ENCODE data around the gene CASKIN1.

The CASKIN1 gene

DNA sequence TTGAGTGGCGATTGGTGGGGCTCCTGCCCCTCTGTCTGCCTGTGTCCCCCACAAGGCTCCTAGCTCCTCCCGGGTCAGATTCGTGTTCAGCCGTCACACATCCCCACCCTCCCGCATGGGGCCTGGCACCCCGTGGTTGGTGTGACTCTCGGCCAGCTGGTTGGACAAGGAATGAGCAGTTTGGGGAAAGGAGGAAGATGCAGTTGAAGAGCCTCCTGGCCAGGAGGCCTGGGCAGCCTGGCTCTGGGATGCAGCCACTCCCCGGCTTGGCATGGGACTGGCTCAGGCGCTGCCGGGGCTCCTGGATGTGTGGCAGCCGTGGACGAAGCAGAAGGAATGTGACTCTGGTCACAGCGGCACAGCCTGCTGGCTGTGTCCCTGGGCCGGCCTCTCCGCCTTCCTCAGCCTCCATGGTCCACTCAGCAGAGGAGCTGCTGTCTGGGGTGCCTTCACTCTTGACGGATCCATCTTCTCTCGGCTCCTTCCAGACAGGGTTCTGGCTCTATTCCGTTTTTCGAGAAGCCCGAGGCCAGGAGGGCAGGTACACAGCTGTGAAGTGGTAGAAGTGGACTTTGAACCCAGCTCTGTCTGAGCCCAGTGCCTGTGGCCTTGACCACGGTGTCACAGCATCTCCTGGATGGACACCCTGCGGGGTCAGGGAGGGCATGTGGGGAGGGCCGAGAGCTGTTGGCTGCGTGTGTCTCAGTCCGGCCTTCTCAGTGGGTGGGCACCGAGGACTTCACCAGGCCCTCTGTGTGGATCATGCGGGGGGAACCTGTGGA is 38.7 kb downstream of the CASKIN1 start:
- no peak for DNase-seq (ENCODE audit: low read depth in 2 of 2)

DNA sequence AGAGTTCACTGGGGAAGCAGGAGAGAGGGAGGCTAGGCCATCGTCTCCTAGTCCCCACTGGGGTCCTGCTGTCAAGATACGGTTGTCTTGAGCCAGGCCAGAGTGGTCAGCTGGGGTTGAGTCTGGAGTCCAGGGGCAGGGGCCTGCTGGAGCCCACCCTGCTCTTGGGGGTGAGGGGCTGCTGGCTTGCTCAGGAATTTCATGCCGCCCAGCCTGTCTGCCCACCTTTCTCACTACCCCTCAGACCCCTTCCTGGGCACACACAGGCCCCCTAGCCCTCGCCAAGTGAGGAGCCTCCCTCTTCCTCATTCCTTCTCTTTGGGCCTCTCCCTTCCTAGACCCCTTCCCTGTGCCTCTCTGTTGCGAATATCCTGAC is 39.6 kb downstream of the CASKIN1 start:
- no peak for DNase-seq (ENCODE audit: low read depth in 2 of 2)

DNA sequence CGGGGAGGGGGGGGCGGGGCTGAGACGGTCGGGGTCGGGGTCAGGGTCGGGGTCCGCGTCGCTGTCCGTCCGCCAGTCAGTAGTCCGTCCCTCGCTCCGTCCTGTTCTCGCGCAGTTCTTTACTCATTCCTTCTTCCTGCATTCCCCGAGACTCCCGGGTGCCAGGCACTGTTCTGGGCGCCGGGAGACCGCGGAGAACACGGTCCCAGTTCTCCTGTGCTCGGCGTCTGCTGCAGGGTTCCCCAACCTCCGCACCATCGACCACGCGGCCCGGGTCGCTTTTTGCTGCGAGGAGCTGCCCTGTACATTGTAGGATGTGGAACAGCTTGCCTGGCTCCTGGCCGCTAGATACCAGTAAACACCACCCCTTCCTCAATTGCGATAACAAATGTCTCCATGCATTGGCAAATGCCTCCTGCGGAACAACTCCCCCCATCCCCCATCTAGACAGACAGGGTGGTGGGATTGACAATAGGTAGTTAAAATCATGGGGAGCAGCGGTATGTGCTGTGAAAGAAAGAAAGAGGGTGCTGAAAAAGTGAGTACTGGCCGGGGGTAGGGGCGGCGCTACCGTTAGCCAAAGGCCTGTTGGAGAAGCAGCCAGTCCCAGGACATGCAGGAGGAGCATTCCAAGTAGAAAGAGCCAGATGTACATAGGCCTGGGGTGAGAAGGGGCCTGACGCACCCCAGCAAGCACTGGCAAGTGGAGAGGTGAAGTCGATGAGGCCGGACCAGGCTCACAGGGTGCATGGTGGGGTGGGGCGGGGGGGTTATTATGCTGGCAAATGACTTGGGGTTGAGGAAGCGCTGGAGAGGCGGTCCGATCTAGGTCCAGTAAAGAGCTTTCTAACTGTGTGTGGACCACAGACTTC is 40.2 kb downstream of the CASKIN1 start:
- DNase-seq (ENCODE audit: low read depth in 2 of 2): no peak

DNA sequence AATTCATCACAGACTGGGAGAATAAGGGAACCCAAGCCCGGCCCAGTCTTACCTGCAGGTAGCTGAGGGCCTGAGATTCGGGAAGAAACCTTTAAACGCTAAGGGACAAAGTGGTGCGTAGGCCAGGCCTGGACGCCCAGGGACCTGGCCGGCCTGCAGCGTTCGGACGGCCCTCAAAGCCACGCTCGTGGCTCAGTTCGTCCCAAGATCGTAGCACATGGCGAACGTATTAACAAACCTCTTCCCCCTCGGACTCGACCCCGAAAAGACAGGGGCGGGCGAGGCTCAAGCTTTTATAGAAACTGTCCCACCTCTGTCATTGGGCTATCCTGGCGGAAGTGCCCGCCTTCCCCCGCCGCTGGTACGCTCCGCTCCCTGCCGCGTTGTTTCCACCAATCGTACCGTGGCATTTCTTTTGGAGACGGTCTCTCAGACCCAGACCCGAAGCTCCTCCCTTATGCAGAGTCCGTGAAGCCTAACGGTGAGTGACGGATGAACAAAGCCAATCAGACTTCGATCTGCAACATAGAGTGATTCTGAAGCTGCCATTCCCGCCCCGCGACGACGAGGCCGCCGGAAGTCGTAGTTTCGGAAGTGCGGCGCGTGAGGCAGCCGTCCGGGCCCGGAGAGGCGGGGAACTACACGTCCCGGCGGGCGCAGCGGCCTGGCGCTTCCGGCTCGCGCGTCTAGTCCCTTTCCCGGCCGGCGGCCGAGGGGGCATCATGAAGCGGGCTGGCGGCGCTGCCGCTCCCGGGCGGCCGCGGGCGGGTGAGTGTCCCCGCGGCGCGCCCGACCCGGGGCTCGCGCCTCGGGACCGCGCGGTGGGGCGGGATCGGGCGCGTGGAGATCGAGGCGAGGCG is 41.1 kb downstream of the CASKIN1 start, which contains the start of gene TRAF7:
TRAF7 (plus strand) TSS at position 692 of the 860 bp plus-strand sequence. CDS start 8,139 bp downstream, outside the sequence.
- peak; percentile 93 to 94 for DNase-seq (ENCODE audit: low read depth in 2 of 2)

DNA sequence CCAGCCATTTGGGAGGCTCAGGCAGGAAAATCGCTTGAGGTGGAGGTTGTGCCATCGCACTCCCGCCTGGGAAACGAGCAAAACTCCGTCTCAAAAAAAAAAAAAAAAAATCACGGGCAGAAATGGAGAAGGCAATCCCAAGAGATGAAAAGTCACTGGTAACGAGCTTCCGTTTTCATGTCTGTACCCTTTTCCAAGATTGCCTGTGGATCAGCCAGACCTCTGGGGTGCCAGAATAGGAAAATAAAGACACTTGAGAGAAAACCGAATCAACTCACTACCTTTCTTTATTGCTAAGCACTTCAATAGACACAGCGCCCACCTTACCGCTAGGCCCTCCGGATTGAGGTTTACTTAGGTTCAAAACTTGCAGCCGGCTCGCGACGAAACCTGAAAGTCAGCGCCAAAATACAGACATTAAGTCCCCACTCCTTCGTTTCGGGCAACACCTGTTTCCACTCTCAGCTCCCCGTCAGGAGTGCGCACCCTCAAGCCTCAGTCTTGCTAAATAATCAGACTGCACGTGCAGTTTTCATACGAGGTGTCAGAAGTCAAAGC is 41.8 kb downstream of the CASKIN1 start:
- DNase-seq (ENCODE audit: low read depth in 2 of 2): no peak

DNA sequence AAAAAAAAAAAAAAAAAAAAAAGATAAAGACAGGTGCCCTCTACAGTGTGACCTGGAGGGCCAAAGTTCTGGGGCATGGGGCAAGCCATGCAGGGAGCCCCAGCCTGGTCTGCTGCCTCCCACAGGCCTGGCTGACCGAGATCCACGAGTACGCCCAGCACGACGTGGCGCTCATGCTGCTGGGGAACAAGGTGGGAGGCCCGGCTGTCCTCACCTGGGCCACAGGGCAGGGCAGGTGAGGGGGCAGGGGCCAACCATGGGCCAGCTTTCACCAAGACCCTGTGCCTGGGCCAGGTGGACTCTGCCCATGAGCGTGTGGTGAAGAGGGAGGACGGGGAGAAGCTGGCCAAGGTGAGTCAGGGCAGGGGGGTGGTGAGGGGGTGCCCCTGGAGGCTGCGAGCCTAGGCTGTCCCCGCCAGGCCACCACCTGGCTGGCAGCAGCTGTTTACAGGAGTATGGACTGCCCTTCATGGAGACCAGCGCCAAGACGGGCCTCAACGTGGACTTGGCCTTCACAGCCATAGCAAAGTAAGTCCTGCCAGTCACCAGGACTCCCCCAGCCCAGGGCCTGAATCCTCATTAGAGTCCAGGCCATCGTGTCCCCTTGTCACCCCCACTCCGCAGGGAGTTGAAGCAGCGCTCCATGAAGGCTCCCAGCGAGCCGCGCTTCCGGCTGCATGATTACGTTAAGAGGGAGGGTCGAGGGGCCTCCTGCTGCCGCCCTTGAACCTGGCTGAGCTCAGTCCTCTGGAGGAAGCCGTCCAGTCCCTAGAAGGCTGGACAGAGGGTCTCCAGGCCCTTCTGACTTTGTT is 43.5 kb downstream of the CASKIN1 start:
- DNase-seq (ENCODE audit: low read depth in 2 of 2): peak in 1 of 2 donors; percentile 20

DNA sequence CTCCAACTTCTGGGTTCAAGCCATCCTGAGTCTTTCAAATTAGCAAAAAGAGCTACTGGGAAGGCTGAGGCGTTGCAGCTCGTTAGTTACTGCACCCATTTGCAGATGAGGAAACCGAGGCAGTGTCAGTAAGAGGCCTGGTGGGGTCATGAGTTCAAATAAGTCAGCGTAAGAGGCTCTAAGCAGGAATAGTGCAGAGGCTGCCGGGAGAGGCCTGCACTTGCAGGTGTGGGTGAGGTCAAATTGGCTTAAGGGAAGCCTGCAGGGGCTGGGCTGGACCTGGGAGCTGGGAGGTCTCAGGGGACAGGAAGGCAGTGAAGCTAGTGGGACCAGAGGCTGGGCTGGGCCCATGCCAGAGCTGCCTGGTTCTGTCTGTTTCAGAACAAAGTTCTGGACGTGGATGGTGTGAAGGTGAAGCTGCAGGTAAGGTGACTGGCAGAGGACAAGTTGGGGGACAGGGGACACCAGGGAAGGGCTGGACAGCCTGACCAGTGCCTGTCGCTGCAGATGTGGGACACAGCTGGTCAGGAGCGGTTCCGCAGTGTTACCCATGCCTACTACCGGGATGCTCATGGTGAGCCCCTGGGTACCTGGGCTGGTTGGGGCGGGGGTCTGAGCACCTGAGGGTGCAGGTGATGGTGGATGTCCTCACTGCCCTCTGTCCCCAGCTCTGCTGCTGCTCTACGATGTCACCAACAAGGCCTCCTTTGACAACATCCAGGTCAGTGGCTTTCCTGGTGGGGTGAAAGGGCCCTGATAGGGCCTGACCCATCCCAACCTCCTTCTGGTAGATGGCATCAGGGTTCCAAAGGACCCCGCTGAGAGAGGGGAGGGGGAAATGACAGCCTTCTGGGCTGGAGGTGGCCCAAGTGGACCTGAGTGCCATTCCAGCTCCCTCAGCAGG is 45.0 kb downstream of the CASKIN1 start:
- DNase-seq (ENCODE audit: low read depth in 2 of 2): peak in 1 of 2 donors; percentile 12

DNA sequence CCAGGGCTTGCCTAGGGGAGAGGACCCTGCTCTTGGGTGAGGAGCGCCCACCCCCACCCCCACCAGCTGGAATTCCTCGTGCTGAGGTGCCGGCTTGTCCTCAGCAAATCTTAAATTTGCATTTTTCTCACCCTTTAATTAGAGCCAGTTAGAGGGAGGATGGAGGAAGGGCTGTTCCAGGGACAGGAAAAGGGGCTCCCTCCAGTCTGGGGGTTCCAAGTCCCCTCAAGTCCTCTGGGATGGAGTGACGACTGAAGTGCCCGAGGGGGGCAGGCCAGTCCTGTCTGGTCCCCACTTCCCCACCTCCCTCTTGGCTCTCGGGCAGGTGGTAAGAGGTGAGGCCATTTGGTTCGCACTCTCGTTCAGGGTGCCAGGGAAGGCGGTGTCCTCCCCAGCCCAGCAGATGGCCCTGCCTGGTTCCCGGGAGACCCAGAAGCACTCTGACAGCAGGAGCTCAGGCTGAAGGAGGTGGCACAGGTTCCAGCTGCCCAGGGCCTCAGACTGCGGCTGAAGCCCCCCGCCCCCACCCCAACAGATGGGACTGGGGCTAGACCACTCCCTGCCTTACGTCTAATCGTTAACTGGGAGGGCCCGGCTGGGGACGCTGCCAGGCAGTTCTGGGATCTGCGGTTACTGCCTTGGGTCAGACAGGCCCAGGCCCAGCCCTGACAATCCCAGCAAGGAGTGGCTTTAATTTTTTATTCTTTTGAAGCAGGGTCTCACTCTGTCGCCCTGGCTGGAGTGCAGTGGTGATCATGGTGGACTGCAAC is 45.8 kb downstream of the CASKIN1 start:
- DNase-seq (ENCODE audit: low read depth in 2 of 2): peak in 1 of 2 donors; percentile 33

DNA sequence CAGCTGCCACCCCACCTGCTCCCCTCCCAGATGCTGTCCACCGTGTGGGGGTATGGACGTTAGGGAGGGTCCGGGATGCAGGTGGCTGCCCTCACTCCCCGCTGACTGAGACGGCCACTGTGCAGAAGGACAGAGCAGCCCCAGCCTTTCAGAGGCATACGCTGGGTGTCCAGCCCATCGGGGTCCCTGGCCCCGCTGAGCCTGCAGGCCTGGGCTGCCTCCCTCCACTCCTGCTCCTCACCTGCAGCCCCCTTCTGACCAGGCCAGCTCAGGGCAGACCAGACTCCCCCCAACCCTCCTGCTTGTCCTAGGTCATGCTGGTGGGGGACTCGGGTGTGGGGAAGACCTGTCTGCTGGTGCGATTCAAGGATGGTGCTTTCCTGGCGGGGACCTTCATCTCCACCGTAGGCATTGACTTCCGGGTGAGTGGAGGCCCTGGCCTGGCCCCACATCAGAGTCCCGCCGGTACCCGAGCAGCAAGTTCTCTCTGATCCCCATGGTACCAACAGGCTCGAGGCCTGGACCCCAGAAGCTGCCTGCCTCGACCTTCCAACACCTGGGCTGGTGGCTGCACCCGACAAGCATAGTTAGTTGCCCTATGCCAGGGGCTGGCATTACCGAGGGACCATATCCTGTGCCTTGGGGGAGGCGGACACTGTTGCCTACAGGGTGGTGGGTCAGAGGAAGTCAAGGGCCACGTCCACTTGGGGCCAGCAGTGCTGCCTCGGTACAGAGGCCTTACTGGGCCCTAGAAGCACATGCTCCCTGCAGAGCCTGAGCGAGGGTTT is 46.6 kb downstream of the CASKIN1 start:
- DNase-seq (ENCODE audit: low read depth in 2 of 2): peak in 1 of 2 donors; percentile 33

DNA sequence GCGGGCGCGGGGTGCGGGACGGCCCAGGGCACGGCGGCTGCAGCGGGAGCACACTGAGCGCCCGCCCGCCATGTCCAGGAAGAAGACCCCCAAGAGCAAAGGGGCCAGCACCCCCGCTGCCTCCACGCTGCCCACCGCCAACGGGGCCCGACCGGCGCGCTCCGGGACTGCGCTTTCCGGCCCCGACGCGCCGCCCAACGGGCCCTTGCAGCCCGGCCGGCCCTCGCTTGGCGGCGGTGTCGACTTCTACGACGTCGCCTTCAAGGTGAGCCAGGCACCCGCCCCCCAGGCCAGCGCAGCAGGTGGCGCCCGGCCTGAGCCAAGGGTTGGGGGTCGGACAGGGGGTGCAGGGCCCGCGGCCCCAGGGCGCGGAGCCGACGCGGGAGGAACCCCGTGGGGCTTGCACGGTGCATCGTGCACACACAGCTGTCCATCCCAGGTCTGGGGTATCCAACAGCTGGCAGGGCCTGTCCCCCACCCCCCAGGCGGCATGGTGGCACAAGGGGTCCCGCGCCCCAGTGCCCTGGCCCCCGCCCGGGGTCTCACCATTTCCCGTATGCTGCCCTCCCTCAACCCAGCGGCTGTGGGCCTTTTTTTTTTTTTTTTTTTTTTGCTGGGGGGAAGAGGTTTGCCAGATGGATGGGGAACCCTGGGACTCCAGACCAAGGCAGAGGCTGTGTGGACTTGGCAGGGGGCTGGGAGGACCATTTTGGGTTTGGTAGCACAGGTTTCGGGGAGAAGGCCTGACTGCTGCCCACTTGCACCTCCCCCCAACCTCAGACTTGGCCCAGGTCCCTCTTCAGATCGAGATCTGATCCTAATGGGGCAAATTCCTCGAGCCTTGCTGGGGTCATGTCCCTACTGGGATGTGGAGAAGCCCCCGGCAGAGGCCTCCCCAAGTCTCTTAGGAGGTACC is 47.4 kb downstream of the CASKIN1 start:
- peak in 1 of 2 donors; percentile 23 for DNase-seq (ENCODE audit: low read depth in 2 of 2)

DNA sequence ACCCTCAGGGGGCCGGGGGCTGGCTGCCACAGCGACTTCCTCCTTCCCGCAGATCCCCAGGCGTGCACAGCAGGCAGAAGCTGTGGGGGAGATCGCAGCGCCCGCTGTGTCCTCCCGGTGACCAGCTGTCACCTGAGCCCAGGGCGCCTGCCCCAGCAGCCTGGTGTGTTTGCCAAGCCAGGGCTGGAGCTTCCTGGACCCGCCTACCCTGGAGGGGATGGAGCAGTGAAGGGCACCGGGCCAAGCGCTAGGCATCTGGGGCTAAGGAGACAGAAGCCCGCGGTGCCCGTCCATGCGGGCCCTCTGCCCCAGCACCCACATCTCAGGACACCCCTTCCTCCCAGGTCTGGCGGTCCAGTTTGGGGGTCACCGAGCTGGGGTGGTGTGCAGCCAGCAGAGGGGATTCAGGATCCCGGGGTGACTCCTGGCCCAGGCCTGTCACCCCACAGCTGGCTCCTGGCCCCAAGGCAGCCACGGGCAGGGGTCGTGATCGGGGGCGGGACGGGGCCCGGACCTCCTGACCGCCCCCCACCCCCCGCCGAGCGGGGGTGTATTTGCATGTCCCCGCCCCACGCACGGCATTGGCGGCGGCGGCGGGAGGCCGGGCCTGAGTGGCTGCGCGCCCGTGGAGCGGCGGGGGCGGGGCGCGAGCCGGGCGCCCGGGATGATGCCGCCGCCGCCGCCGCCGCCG is 48.3 kb downstream of the CASKIN1 start, which contains the start of gene RAB26:
RAB26 (plus strand) TSS at position 645 of the 691 bp plus-strand sequence. CDS start 159 bp downstream, outside the sequence.
- DNase-seq (ENCODE audit: low read depth in 2 of 2): peak in 1 of 2 donors; percentile 32

DNA sequence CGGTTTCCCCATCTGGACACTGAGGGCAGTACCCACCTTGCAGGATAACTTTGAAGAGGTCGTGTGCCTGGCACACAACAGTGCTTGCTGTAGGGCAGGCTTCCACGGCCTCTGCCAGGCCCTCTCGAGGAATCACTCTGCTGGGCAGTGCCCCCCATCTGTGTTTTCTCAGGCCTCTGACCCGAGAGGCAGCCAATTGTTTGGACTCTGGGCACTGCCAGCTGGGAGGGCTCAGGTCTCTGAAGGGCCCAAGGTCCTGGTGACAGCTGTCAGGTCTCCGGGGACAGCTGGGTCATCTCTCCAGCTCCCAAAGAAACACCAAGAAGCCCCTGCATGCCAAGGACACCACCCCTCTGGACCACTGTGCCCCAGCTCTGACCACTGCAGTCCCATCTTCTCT is 49.0 kb downstream of the CASKIN1 start:
- no peak for DNase-seq (ENCODE audit: low read depth in 2 of 2)

DNA sequence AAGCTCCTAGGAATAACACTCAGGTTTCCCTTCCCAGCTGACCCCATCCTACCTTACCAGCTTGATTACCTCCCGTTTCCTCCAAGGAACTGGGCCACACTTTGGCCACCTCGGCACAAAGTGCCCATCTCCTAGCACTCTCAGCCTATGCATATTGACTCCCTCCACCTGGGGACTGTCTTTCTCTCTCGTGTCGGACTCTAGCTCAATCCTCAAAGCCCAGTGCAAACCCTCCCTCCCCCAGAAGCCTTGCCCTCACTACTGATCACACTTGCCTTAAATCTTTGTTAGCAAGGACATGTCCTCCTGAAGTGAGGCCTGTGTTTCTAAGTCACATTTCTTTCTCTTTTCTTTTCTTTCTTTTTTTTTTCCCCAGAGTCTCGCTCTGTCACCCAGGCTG is 50.6 kb downstream of the CASKIN1 start:
- no peak for DNase-seq (ENCODE audit: low read depth in 2 of 2)

DNA sequence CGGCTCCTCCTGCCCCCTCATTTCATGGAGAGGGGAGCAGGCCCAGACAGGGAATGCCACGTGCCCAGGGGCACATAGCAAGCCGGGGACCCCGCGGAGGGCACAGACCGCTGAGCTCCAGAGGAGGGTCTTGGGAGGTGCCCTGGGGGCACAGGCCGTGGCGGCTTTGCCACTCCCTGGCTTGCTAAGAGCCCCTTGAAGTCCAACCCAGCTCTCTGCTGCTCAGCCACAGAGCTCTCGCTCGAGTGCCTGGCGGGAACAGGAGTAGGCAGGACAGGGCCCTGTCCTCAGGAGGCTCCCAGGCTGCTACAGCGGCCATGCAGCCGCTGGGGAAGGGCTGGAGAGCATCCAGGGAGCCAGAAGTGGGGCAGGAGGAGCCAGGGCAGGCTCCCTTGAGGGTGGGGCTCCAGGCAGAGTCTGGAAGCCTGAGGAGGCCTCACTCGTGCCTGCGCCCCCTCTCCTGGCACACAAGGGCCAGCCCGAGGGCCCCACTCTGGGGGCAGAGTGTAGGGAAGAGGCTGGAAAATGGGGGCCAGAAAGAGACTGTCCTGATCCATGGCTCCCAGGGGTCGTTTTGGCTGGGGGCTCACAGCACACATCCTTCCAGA is 52.4 kb downstream of the CASKIN1 start:
- no peak for DNase-seq (ENCODE audit: low read depth in 2 of 2)
